SH-SY5Y (cell line): ENCODE results near the gene MIPEP.

Experiments used
- GATA2 ChIP-seq: IDR thresholded peaks from 2 replicates; pipeline ENCODE4 v1.6.1; 2011; ENCODE audit warnings: mild to moderate bottlenecking, low read depth, low read length
- GATA3 ChIP-seq: IDR thresholded peaks from 2 replicates; pipeline ENCODE4 v1.6.1; 2011; ENCODE audit warnings: low read depth, mild to moderate bottlenecking, low read length, moderate library complexity

DNA sequence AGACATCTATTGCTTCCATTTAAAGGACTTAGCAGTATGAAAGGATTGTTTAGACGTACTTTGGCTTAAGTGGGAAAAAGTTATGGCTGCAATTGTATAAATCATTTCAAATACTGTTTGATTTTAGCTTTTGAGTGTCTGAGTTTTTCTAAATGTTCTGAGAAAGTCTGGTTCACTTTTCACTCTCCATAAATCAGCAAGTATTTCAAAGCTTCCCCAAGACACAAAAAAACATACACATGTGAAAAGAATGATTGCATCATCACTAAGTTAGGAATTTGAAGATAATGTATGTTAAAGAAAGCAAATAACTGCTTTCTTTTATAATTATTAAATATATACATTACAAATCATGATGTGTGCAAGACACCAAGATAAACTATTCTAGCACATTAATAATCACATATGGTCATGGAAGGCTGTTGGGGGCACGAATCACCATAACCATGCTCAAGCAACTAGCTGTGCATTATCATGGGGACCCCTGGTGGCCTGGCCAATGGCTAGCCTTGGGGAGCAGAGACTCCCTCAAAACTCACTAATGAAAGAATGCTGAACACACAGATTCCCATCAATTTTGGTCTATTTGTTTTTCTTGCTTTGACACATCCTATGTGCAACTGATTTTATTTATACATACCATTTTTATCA is 111.1 kb downstream of the MIPEP start:
- TF ChIP-seq GATA3 (no peak), GATA2 (no peak)
